ENCODE results near the gene RBM38.

DNA sequence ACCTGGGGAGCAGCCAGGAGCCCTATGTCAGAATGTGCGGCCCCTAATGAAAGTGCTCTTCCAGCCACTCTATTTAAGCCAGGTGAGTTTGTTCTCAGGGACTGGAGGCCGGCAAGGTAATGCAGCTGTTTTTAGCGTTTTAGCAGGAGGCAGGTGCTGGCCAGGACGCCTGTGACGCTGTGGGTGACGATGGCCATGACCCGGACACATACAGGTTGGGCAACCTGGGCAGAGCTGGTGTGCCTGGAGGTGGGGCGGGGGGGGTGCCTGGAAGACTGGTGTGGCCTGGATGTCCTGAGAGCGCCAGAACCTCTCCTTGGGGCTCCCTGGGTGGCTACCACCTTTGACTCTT, 51.7 kb downstream of the RBM38 start:
- TF ChIP-seq, protein P1, sequence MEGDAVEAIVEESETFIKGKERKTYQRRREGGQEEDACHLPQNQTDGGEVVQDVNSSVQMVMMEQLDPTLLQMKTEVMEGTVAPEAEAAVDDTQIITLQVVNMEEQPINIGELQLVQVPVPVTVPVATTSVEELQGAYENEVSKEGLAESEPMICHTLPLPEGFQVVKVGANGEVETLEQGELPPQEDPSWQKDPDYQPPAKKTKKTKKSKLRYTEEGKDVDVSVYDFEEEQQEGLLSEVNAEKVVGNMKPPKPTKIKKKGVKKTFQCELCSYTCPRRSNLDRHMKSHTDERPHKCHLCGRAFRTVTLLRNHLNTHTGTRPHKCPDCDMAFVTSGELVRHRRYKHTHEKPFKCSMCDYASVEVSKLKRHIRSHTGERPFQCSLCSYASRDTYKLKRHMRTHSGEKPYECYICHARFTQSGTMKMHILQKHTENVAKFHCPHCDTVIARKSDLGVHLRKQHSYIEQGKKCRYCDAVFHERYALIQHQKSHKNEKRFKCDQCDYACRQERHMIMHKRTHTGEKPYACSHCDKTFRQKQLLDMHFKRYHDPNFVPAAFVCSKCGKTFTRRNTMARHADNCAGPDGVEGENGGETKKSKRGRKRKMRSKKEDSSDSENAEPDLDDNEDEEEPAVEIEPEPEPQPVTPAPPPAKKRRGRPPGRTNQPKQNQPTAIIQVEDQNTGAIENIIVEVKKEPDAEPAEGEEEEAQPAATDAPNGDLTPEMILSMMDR (IDR thresholded peaks at IDR 0.05) = no peak
- TF ChIP-seq POLR2A (IDR thresholded peaks at IDR 0.05) = no peak
- no peak for TF ChIP-seq POLR2AphosphoS5 (IDR thresholded peaks at IDR 0.05; ENCODE audit: insufficient read depth in 1 of 2, low read depth in 1 of 2)

Data from vagina (tissue), 2 donors.